GM21526 (cell line): ENCODE results near the gene MITF.

ENCODE experiments used
- ATAC-seq: cut with Tn5 transposase; IDR thresholded peaks from one replicate; pipeline ENCODE4 v1.9.1; 2021; ENCODE audit warnings: moderate library complexity; ENCODE audit not compliant: unreplicated experiment, low FRiP score

MITF gene

GRCh38 chr3:69753179-69753775 is 14.0 kb downstream of the MITF start:
- no peak for ATAC-seq

- no peak for ATAC-seq
Observed at GRCh38 chr3:69755795-69756194, 16.5 kb downstream of the MITF start.

GRCh38 chr3:69761896-69762767 is 22.9 kb downstream of the MITF start:
- ATAC-seq, result no peak

GRCh38 chr3:69762768-69763229 is 23.5 kb downstream of the MITF start:
- ATAC-seq, result no peak

DNA sequence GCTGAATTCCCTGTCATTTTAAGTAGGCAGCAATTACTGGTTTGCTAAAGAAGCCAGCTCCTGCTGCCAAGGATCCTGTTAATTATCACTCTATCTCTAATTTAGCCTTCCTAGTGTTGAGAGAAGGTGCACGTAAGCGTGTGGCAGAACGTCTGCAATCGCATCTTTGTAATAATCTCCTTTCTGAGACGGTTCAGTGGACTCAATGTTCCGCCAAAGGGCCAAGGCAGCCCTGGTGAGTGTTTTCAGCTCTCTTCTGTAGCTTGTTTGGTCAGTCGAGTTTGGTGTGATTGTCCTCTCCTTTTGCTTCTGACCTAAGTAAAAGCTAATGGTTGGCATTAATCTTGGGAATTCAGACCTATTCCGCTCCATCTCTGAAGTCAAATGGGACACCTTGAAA is 24.2 kb downstream of the MITF start:
- no peak for ATAC-seq

DNA sequence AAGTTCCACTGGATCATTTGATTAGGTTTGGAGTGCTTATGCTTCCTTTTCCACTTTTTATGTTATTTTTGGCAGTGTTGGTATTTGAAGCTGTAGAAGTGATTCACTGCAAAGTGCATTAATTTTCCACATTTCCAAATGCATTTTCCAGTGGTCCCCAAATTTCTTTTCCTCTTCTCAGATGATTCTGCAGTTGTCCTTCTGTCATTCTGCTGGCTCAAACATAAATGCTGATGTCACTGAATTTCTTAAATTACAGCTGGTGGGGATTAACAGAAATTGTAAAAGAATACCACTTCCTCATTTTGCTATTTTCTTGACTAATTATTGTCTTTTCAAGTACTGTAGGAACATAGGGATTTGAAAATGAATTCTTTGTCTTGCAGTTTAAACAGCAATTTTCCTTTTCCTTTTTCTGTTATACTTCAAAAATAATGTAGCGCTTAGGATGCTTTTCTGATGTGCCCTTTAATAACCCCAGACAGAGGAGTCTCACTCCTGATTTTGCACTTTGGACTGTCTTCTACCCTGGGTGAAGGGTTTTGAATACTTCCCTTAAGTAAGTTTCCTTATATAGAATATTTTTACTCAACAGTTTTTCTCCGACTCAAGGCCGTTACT is 25.0 kb downstream of the MITF start:
- ATAC-seq, result no peak

DNA sequence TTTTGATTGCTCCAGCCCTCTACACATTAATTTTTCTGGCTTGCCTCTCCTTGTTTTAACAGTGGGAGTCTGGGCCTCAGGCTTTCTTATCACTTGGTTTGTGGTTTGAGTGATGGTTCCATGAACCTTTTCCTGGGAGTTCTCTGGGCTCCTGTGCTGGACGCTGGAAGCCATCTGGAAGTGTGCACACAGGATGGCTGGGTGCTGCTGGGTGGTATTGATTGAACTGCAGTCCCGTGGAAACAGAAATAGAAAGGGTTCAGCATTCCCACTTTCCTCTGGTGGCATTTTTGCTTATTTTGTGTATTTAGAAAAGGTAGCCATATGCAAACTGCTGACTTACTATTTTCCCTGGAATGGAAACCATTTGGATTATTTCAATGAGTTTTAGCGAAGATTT is 25.6 kb downstream of the MITF start:
- no peak for ATAC-seq

DNA sequence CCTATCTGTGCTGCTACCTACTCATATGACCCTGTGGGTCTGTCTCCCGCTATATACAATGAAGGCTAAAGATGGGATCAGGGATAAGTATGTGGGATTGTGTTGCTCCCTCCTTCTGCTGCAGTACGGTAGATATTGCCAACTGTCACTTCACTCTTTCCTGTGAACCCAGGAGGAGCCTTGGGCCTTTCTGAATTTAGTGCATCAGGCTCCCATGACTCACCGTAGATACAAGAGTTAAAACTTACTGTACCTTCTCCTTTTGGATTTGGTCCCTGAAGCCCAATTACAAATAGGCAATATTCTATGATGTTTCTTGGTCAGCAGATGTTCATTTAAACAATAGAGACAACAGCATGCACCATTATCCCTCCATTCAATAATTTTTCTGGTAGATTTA is 27.4 kb downstream of the MITF start:
- ATAC-seq, result no peak

- no peak for ATAC-seq
Observed at GRCh38 chr3:69767571-69767970, 28.3 kb downstream of the MITF start.

DNA sequence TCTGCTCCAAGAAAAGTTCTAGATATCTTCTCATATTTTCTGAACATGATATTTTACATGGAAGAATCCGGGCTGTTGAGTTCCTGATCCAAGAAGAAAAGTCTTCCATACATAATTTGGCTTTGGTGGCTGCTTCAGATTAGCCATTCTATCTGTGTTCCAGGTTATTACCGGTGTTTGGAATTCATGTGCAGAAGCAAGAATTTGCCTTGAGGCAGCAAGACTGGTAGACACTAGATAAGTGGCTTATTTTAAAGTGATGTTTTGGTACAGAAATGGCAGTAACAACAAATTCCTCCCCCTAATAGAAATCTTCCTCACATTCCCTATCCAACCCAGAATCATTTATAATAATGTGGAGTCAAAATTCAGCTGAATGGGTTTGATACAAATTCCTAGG is 29.2 kb downstream of the MITF start:
- ATAC-seq, result no peak

DNA sequence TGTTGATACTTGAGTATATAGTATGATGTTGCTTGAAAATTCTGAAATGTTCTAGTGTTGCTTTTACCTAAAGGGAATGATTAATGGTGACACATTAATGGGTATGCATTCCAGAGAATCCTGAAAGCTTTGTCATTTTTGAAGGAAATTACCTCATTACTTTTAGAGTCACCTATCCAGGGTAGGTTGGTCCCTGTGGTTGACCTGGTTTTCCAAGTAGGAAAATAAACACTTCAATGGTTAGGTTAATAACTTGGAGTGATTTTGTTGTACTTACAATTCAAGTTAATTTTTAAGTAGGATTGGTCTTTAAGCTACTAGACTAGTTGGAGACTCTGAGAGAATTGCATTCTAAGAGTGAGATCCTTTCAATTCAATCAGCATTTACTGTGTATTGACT is 31.0 kb downstream of the MITF start:
- no peak for ATAC-seq

DNA sequence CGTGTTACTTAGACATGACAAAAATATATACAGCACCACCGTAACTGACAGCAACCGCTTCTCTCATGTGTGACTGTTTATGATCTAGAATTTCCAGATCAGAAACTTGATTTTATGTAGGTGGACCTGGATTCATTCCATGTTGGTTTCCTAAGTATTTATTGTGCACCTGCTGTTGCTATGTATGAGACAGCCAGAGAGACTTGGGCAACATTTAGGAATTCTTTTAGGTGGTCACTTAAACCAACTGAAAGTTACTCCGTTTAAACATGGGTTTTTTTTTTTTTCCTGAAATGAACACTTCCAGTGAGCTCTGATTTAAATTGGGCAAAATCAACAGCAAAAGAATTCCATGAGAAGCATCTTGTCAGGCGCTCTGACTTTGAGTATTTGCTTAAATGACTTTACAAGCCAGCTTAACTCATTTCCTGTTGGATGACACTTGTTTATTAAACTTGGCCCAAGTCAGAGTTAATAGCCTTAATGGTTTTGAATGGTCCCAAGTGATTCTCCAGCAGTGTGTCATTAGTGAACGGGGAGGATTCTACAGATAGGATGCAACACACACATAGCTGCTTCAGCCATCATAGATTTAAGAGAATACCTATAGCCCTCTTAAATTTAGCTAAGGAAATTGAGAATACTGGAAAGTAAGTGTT is 31.8 kb downstream of the MITF start:
- ATAC-seq, result no peak

DNA sequence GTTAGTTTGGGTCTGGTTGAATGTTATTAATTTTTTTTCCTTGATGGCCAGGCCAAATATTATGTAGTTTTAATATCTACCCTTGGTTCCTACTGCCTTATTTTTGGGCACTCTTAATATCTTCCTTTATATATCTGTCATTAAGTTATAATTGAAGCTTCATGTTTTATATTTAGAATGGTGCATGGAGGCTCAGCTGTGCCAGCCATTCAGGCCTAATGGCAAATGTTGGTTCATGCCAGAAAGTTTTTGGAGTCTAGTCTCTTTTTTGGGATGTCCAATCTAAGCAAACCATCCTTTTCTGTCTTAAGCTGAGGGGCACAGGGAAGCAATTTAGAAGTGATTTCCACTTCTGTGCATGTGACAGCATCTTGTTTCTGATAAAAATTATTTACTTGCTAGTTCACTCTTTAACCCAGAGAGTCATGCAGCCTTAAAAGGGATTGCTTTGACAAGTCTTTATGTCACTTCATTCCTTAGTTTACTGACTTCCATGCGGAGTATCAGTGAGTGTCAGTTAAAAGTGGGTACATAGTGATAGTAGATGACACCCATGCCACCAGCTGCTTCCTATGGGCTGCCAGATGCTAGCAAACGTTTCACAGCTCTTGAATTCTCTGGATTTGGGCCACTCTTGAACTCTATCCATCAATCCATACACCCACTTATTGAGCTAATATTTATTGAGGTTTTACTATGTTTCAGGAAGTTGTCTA is 33.0 kb downstream of the MITF start:
- ATAC-seq, result no peak

DNA sequence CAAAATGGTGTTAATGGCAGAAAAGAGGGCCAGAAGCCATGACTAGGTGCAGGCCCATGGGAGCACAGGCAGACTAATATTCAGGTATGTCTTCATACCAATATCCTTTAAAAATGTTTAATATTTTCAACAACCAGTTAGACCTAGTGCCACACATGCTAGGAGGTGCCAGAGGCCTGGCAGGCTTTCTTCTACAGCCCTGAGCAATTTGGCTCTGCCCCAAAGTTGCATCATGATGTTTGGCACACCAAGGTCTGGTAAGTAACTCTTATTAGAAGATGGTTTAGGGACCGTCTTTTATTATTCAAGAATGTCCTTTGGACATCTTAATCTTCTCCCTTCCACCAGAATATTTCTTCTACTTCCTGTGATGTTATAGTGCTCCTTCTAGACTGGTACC is 34.8 kb downstream of the MITF start:
- no peak for ATAC-seq

DNA sequence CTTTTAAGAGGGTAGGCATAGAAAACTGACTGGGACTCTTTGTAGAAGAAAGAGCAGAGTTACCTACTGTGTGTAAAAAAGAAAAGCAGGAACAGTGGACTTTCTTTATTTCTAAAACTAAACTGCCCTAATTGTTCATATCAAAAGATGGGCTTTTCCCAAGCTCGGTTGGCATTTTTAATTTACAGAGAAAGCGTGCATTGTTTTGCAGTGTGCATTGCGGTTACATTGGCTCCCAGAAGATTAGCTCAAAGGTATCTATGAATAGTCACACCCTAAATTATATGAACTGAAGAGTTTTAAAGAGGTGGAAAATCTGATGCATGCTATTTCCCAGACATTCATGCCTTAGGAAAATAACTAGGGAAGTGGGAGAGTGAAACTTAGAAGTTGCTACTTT is 36.5 kb downstream of the MITF start:
- no peak for ATAC-seq

- no peak for ATAC-seq
Observed at GRCh38 chr3:69776289-69776688, 37.0 kb downstream of the MITF start.

GRCh38 chr3:69776920-69777581 is 37.8 kb downstream of the MITF start:
- no peak for ATAC-seq

- ATAC-seq, result no peak
Observed at GRCh38 chr3:69777582-69777967, 38.3 kb downstream of the MITF start.

- no peak for ATAC-seq
Observed at GRCh38 chr3:69781593-69781992, 42.3 kb downstream of the MITF start.

GRCh38 chr3:69784954-69785514 is 45.8 kb downstream of the MITF start:
- ATAC-seq, result no peak
